ENCODE results near the gene TENM3. TPM values are rescaled to one million over a fixed set of nuclear protein-coding genes. Genes with fewer than 3 reads are reported as not detected.

TENM3 gene
- total RNA-seq, 2 experiments from 2014 or later: not detected

DNA sequence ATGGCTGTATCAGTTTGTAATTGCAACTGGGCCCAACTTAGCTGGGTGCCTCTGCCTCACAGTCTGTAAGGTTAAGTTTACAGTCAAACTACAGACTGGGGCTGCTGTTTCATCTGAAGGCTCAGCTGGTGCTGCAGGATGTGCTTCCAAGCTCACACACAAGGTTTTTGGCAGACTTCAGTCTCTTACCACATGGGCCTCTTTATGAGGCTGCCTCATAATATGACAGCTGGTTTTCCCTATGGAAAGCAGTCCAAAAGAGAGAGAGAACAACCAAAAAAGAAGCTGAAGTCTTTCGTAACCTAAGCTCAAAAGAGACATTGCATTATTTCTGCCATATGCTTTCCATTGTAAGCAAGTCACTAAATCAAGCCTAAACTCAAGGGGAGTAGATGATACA lies 402.3 kb downstream of the TENM3 start:
- H3K4me1 Mint-ChIP-seq: no peaks in the 10 kb centered on the region
- H3K36me3 Mint-ChIP-seq: no peaks in the 10 kb centered on the region
- DNase-seq (no peak), ATAC-seq (ENCODE audit: low read depth) (no peak)
- peaks cover 1% of the 10 kb centered on the region for H3K9me3 Mint-ChIP-seq
- H3K27me3 Mint-ChIP-seq: no peaks in the 10 kb centered on the region
- POLR2A ChIA-PET: no interaction called here
- no peak overlapping the region for H3K27ac Mint-ChIP-seq
- no peak overlapping the region for H3K4me3 Mint-ChIP-seq

DNA sequence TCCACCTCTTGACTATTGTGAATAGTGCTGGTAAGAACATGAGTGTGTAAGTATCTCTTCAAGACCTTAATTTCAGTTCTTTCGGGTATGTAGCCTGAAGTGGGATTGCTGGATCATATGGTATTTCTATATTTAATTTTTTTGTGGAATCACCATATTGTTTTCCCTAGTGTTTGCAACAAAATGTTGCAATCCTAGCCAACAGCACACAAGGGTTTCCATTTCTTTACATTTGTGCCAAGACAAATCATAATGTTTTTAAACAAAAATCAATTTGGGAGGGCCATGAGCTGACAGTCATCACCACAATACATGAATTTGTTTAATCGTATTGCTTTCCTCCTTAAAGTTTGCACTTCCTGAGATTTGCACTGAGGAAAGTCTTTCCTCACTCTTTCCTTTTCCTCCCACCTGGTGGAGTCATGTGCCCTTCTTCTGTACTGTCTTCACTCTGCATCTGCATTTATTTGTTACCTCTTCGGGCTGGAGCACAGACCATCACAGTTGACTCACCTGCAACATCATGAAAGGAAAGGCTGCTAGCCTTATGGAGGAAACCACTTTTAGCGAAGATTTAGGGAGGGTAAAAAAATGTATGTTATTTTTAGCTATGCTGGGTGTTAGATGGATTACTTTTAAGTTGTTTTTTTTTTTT lies 404.6 kb downstream of the TENM3 start:
- Mint-ChIP-seq H3K27me3 (no peaks in the 10 kb centered on the region), H3K27ac (no peak overlapping the region), H3K9me3 (peaks cover 1% of the 10 kb centered on the region), H3K4me1 (no peaks in the 10 kb centered on the region), H3K4me3 (no peak overlapping the region), H3K36me3 (no peaks in the 10 kb centered on the region)
- DNase-seq: no peak
- no peak for ATAC-seq (ENCODE audit: low read depth)
- POLR2A ChIA-PET: no interaction called here

DNA sequence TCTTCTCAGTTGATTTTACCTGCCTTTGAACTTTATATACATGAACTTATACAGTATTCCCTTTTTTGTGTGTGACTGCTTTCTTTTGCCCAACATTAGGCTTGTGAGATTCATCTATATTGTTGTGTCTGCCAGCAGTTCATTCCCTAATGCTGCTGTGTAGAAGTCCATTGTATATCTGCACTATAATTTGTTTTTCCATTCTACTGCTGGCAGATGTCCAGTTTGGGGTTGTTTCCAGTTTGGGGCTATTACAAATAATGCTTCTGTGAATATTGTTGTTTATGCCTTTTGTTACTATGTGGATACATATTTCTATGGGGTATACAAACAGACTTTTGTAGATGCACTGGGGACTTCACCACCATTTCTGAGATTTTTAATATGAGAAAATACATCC lies 405.6 kb downstream of the TENM3 start:
- no peak for DNase-seq
- no peaks in the 10 kb centered on the region for H3K4me1 Mint-ChIP-seq
- no peak overlapping the region for H3K4me3 Mint-ChIP-seq
- H3K9me3 Mint-ChIP-seq: peaks cover 1% of the 10 kb centered on the region
- POLR2A ChIA-PET: no interaction called here
- no peak for ATAC-seq (ENCODE audit: low read depth)
- H3K27me3 Mint-ChIP-seq: no peaks in the 10 kb centered on the region
- H3K27ac Mint-ChIP-seq: no peak overlapping the region
- H3K36me3 Mint-ChIP-seq: no peaks in the 10 kb centered on the region

DNA sequence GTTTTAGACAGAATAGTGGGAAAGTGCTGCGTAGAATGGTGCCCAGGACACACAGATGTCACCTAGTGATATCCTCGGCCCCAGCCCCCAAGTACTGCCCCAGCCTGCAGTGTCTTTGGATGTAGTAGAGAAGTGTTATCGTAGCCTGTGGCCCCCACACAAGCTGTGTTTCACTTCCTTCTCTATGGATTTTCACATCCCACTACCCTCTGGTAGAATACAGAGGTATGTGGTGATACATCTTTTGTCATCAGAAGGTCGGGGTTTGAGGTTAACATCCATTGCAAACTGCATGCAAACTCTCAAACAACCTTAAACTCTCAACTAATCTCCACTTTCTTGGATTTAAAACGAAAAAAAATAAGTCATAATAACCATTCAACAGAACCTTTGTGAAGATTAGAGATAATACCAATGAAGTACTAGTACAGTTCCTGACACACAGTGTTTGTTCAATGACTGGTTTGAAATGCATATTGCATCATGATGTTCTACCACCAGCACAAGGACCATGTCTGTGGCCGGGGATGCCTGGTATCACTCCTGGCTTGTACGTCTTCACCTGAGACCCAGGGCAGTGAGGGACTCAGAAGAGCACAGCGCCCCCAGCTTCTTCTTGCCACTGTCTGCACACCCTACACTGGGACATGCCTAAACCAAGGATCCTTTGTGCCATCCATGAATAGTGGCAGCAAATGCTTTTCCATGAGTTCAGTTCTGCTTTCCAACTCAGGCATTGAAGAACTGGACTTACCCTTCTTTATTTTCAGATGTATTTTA lies 406.7 kb downstream of the TENM3 start:
- no peak for ATAC-seq (ENCODE audit: low read depth)
- Mint-ChIP-seq H3K27me3 (no peaks in the 10 kb centered on the region), H3K27ac (no peak overlapping the region)

DNA sequence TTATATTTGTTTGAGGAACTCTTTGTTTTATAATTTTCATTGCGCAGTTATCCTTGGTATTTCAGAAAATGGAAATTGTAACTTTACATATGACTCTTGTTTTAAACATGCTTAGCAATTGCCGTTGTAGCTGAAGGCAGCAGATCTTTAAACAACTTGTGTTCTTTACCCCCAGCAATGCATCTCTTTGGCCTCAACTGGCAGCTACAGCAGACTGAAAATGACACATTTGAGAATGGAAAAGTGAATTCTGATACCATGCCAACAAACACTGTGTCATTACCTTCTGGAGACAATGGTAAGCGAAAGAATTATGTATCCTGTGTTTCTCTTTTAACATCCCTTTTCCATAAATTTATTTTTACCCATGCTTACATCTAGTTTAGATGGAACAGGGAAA lies 410.4 kb downstream of the TENM3 start:
- no peak for DNase-seq
- H3K27ac Mint-ChIP-seq: no peak overlapping the region
- no peaks in the 10 kb centered on the region for H3K9me3 Mint-ChIP-seq
- peaks cover 2% of the 10 kb centered on the region for H3K27me3 Mint-ChIP-seq
- POLR2A ChIA-PET: no interaction called here
- ATAC-seq (ENCODE audit: low read depth): no peak
- no peaks in the 10 kb centered on the region for H3K36me3 Mint-ChIP-seq
- H3K4me3 Mint-ChIP-seq: no peak overlapping the region
- no peaks in the 10 kb centered on the region for H3K4me1 Mint-ChIP-seq

More for the DNA sequence above, 406.7 kb downstream of the TENM3 start:
- DNase-seq: no peak
- POLR2A ChIA-PET: no interaction called here
- H3K4me1 Mint-ChIP-seq: no peaks in the 10 kb centered on the region
- no peaks in the 10 kb centered on the region for H3K36me3 Mint-ChIP-seq
- H3K9me3 Mint-ChIP-seq: peaks cover 1% of the 10 kb centered on the region
- H3K4me3 Mint-ChIP-seq: no peak overlapping the region

DNA sequence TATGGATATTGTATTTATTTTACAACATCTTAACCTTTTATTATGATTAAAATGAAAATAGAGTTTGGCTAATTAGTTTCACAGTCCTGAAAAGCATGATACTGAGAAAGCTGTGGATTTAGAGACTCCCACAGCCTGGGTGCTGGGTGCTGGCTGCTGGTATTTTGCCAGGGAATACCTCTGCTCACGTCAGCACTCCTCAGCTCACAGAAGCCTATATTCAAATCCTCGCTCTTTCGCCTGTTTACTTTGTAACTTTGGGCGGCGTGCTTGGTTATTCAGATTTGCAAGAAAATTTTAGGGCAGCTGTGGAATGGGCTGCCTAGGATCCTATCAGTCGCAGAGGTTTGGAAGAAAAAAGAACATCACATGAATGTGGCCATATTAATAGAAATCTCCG lies 412.1 kb downstream of the TENM3 start:
- no peaks in the 10 kb centered on the region for H3K36me3 Mint-ChIP-seq
- peaks cover 2% of the 10 kb centered on the region for H3K27me3 Mint-ChIP-seq
- H3K27ac Mint-ChIP-seq: no peak overlapping the region
- no peak overlapping the region for H3K4me3 Mint-ChIP-seq
- ATAC-seq (ENCODE audit: low read depth): no peak
- no peaks in the 10 kb centered on the region for H3K4me1 Mint-ChIP-seq
- H3K9me3 Mint-ChIP-seq: no peaks in the 10 kb centered on the region
- no peak for DNase-seq
- POLR2A ChIA-PET: no interaction called here

DNA sequence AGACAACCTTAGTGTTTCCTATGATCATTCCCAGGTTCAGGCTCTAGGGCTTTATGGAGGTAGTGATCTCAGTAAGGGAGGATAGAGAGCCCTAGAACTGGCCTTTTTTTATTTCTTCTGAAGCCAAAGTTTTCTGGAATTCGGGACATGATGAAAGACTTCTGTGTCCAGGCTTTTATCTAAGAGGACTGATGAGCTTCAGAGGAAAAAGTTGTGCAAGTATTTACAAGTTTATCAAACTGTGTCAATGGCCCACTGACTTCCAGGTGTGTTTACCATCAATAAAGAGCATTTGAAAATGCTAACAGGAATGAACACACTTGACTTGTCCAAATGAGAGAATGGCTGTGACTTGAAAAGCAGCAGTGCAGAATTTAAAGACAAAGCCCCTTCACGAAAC lies 419.3 kb downstream of the TENM3 start:
- DNase-seq (no peak), ATAC-seq (ENCODE audit: low read depth) (no peak)
- no peaks in the 10 kb centered on the region for H3K4me1 Mint-ChIP-seq
- POLR2A ChIA-PET: no interaction called here
- no peak overlapping the region for H3K27ac Mint-ChIP-seq
- peaks cover 4% of the 10 kb centered on the region for H3K9me3 Mint-ChIP-seq
- no peak overlapping the region for H3K4me3 Mint-ChIP-seq
- no peaks in the 10 kb centered on the region for H3K36me3 Mint-ChIP-seq
- no peaks in the 10 kb centered on the region for H3K27me3 Mint-ChIP-seq

DNA sequence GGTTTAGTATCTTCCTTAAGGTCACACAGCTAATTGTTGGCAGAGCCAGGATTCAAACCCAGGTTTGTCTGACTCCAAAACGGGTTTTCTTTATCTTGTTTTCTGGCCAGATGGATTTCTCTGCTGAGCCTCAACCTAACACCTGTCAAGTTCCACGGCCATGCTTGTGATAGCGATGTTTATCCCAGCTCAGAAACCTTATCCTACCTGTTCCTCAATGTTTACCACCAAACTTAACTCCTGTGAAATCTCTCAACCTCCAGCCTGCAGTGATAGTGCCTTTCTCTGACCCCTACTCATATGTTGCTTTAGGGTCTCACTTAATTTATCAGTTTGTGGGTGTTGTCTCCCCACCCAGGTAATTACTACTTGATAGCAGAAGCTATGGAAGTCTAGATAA lies 428.0 kb downstream of the TENM3 start:
- Mint-ChIP-seq H3K4me3 (no peak overlapping the region), H3K4me1 (no peaks in the 10 kb centered on the region), H3K27ac (no peak overlapping the region), H3K27me3 (no peaks in the 10 kb centered on the region), H3K36me3 (no peaks in the 10 kb centered on the region), H3K9me3 (no peaks in the 10 kb centered on the region)
- POLR2A ChIA-PET: no interaction called here
- no peak for DNase-seq
- ATAC-seq (ENCODE audit: low read depth): no peak

DNA sequence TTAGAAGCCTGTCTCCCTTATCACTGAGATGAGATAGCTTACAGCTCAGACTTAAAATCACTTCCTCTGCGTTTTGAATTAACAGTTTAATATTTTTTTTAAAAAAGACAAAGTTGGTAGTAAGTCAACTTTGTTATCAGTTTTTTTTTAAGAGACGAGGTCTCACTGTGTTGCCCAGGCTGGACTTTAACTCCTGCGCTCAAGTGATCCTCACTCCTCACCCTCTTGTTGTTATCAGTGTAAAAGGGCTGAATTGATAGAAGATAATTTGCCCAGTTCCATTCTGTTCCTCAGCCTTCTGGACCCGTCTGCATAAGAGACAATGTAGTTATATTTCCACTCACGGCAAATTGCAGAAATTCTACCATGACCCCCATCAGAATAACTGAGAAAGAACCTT lies 428.5 kb downstream of the TENM3 start:
- no peak overlapping the region for H3K4me3 Mint-ChIP-seq
- no peaks in the 10 kb centered on the region for H3K36me3 Mint-ChIP-seq
- DNase-seq: no peak
- no peak for ATAC-seq (ENCODE audit: low read depth)
- H3K27ac Mint-ChIP-seq: no peak overlapping the region
- H3K4me1 Mint-ChIP-seq: no peaks in the 10 kb centered on the region
- no peaks in the 10 kb centered on the region for H3K9me3 Mint-ChIP-seq
- H3K27me3 Mint-ChIP-seq: no peaks in the 10 kb centered on the region
- POLR2A ChIA-PET: no interaction called here

DNA sequence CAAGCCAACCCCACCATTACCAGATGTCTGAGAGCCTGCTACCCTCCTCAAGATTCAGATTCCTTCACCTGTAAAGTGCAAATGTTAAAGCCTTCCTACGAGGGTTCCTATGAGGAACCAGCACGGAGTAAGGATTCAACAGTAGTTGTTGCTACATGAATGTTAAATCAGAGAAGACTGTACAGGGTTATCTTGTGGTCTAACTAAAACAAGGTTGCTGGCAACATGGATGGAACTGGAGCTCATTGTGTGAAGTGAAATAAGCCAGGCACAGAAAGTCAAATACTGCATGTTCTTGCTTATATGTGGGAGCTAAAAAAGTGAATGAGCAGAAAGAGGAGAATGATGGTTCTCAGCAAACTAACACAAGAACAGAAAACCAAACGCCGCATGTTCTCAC lies 435.4 kb downstream of the TENM3 start:
- Mint-ChIP-seq H3K9me3 (no peaks in the 10 kb centered on the region), H3K27ac (no peak overlapping the region), H3K27me3 (no peaks in the 10 kb centered on the region), H3K4me1 (no peaks in the 10 kb centered on the region), H3K36me3 (no peaks in the 10 kb centered on the region), H3K4me3 (no peak overlapping the region)
- POLR2A ChIA-PET: no interaction called here
- no peak for DNase-seq
- ATAC-seq (ENCODE audit: low read depth): no peak

DNA sequence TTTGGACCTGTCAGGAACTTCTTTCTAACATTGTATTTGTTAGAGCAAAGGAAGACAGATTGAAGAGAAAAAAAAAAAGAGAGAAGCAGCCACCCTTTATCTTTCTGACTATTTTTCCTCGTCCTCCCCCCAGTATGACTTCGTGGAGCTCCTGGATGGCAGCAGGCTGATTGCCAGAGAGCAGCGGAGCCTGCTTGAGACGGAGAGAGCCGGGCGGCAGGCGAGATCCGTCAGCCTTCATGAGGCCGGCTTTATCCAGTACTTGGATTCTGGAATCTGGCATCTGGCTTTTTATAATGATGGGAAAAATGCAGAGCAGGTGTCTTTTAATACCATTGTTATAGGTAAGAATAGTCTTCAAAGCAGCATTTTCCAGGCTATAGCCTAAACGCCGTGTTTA lies 436.3 kb downstream of the TENM3 start:
- no peak for DNase-seq
- H3K27ac Mint-ChIP-seq: no peak overlapping the region
- no peaks in the 10 kb centered on the region for H3K9me3 Mint-ChIP-seq
- H3K27me3 Mint-ChIP-seq: peaks cover 2% of the 10 kb centered on the region
- H3K36me3 Mint-ChIP-seq: no peaks in the 10 kb centered on the region
- H3K4me3 Mint-ChIP-seq: no peak overlapping the region
- POLR2A ChIA-PET: no interaction called here
- no peak for ATAC-seq (ENCODE audit: low read depth)
- no peaks in the 10 kb centered on the region for H3K4me1 Mint-ChIP-seq

DNA sequence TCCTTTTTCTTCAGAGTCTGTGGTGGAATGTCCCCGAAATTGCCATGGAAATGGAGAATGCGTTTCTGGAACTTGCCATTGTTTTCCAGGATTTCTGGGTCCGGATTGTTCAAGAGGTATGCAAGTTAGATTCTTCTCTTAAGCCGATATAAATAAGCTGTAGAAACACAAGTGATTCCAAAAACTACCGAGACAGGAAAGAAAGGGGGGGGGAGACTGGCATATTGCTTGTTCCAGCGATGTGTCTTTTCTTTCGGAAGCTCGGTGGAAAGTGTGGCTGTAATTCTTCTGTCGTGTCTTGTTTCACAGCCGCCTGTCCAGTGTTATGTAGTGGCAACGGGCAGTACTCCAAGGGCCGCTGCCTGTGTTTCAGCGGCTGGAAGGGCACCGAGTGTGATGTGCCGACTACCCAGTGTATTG lies 437.0 kb downstream of the TENM3 start:
- Mint-ChIP-seq H3K27me3 (peaks cover 5% of the 10 kb centered on the region), H3K36me3 (no peaks in the 10 kb centered on the region), H3K27ac (no peak overlapping the region), H3K9me3 (no peaks in the 10 kb centered on the region), H3K4me3 (no peak overlapping the region), H3K4me1 (no peaks in the 10 kb centered on the region)
- DNase-seq: no peak
- no peak for ATAC-seq (ENCODE audit: low read depth)
- POLR2A ChIA-PET: no interaction called here

DNA sequence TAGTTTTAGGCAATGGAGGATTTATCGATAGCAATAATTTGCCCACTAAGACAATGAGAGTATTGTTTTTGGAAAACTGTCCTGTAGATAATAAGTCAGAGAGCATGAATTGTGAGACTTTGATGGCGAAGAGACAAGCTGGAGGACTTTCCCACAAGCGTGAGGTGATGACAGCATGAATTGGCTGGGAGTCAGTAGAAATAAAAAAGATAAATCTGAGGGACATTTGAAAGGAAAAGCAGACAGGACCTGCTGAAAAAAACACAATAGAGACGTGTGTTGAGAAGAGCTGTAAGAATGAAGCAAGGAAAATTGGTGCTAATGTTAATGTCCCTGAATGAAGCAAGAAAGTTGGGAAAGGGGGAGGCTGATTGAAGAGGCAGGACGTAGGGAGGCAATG lies 440.5 kb downstream of the TENM3 start:
- Mint-ChIP-seq H3K4me1 (no peaks in the 10 kb centered on the region), H3K27ac (no peak overlapping the region), H3K27me3 (peaks cover 7% of the 10 kb centered on the region), H3K4me3 (no peak overlapping the region), H3K9me3 (no peaks in the 10 kb centered on the region), H3K36me3 (no peaks in the 10 kb centered on the region)
- ATAC-seq (ENCODE audit: low read depth) (no peak), DNase-seq (no peak)
- POLR2A ChIA-PET: no interaction called here

DNA sequence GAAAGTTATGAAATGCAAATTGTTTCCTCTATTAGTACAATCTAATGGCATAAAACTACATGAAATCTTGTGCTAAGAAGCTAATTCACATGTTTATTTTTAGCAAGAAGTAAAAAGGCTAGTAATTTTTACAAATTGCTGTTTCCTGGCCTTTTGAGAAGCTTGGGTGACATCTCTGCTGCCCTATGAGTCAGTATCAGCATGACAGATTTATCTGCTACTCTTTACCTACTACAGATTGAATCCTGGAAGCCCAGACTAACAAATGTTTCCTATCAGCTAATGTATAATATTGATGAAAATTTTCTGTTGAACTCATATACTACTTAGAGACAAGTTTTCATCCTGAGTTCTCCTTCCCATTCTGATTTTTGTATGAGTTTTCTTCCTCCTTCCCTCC lies 441.6 kb downstream of the TENM3 start:
- Mint-ChIP-seq H3K9me3 (no peaks in the 10 kb centered on the region), H3K36me3 (no peaks in the 10 kb centered on the region), H3K4me1 (no peaks in the 10 kb centered on the region), H3K4me3 (no peak overlapping the region), H3K27me3 (peaks cover 7% of the 10 kb centered on the region), H3K27ac (no peak overlapping the region)
- ATAC-seq (ENCODE audit: low read depth) (no peak), DNase-seq (no peak)
- POLR2A ChIA-PET: no interaction called here

Data from activated naive CD8-positive, alpha-beta T cell treated with anti-CD3 and anti-CD28 coated beads, Interleukin-2, amount 10 ng/mL, durations not matched to agents 7 days and 5 days (primary cell).